Bronchial epithelial cell (primary cell): ENCODE data around the gene UCHL3. TPM values are rescaled to one million over a fixed set of nuclear protein-coding genes. Genes with fewer than 3 reads are reported as not detected.

Source experiments
- DNase-seq: peaks from one replicate; pipeline ENCODE4 v3.0.0-alpha.2; 2010; ENCODE audit warnings: low read depth
- FAIRE-seq: peaks from 2 replicates; lab custom pipeline; 2011; peaks lifted over from hg19 to GRCh38; lab: Jason Lieb, UNC
- H3K27me3 ChIP-seq: 2 replicates; pipeline ENCODE4 v1.5.1; 2011; ENCODE audit warnings: low read length; ENCODE audit not compliant: control insufficient read depth, insufficient read depth
- H3K36me3 ChIP-seq: 2 replicates; pipeline ENCODE4 v1.5.1; 2011; ENCODE audit warnings: low read length; ENCODE audit not compliant: control insufficient read depth, insufficient read depth
- H3K4me3 ChIP-seq: 2 replicates; pipeline ENCODE4 v1.5.1; 2011; ENCODE audit warnings: mild to moderate bottlenecking, low read depth, low read length, control low read depth
- total RNA-seq: library from RNA; depleted of rRNA; stranded (reverse); fragments of >200 nt; gene quantifications from 2 replicates; pipeline ENCODE4 v1.2.1, GENCODE V29; 2014
- TF ChIP-seq, protein P1 (sequence below): IDR thresholded peaks from 2 replicates; pipeline ENCODE4 v1.5.1; 2011; ENCODE audit warnings: mild to moderate bottlenecking, moderate library complexity, low read length, control low read depth, inconsistent platforms; ENCODE audit not compliant: insufficient read depth, severe bottlenecking

UCHL3 gene
- total RNA-seq, 1 donor from 2014 or later = 74.5 TPM

DNA sequence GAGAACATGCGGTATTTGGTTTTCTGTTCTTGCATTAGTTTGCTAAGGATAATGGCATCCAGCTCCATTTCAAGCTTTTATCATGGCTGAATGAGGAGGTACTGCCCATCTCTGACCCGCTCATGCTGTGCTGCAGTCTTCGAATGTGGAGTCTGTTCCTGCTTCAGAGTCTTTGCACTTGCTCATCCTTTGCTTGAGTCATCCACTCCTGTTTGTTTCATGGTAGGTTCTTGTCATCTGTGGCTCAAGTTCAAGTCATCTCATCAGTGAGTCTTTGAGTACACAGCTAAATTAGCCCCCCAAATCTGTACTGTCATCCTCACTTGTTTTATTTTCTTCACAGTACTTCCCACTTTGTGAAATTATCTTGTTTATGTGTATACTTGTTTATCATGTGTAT is 5.4 kb downstream of the UCHL3 start:
- DNase-seq = peak; percentile 52
- no peak overlapping the region for H3K4me3 ChIP-seq
- FAIRE-seq = no peak
- no peaks in the 10 kb centered on the region for H3K27me3 ChIP-seq
- TF ChIP-seq, protein P1, sequence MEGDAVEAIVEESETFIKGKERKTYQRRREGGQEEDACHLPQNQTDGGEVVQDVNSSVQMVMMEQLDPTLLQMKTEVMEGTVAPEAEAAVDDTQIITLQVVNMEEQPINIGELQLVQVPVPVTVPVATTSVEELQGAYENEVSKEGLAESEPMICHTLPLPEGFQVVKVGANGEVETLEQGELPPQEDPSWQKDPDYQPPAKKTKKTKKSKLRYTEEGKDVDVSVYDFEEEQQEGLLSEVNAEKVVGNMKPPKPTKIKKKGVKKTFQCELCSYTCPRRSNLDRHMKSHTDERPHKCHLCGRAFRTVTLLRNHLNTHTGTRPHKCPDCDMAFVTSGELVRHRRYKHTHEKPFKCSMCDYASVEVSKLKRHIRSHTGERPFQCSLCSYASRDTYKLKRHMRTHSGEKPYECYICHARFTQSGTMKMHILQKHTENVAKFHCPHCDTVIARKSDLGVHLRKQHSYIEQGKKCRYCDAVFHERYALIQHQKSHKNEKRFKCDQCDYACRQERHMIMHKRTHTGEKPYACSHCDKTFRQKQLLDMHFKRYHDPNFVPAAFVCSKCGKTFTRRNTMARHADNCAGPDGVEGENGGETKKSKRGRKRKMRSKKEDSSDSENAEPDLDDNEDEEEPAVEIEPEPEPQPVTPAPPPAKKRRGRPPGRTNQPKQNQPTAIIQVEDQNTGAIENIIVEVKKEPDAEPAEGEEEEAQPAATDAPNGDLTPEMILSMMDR = no peak
- peaks cover 4% of the 10 kb centered on the region for H3K36me3 ChIP-seq

DNA sequence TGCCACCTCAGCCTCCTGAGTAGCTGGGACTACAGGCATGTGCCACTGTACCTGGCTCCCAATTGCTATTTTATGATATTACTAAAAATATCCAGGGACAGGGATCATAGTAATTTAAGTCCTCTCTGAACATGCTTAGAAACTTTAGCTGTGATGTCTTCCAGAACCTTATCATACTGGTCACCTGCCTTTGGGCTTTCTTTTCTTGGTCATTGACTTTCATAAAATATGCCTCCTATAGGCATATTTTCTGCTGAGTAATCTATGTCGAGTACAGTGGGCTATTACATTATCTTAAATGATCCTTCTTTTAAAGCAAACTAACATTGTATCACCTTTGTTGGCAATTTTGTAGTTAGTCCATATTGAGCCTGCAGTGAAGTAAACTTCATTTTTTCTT is 6.2 kb downstream of the UCHL3 start:
- Histone ChIP-seq H3K27me3 (no peaks in the 10 kb centered on the region), H3K4me3 (no peak overlapping the region), H3K36me3 (peaks cover 5% of the 10 kb centered on the region)
- DNase-seq (no peak), FAIRE-seq (no peak)
- TF ChIP-seq, protein P1 = no peak

DNA sequence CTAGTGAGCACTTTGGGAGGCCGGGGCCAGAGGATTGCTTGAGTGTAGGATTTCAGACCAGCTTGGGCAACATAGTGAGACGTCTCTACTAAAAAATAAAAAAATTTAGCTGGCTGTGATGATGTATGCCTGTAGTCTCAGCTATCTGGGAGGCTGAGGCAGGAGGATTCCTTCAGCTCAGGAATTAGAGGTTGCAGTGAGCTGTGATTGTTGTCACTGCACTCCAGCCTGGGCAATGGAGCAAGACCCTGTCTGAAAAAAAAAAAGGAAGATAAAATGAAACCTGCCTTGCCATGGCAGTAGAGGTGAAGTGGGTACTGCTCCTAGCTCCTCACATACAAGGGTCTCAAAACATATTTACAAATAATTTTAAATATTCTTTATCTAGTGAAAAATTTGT is 7.4 kb downstream of the UCHL3 start:
- FAIRE-seq = no peak
- Histone ChIP-seq H3K4me3 (no peak overlapping the region), H3K36me3 (peaks cover 7% of the 10 kb centered on the region), H3K27me3 (no peaks in the 10 kb centered on the region)
- no peak for DNase-seq
- TF ChIP-seq, protein P1 = no peak

DNA sequence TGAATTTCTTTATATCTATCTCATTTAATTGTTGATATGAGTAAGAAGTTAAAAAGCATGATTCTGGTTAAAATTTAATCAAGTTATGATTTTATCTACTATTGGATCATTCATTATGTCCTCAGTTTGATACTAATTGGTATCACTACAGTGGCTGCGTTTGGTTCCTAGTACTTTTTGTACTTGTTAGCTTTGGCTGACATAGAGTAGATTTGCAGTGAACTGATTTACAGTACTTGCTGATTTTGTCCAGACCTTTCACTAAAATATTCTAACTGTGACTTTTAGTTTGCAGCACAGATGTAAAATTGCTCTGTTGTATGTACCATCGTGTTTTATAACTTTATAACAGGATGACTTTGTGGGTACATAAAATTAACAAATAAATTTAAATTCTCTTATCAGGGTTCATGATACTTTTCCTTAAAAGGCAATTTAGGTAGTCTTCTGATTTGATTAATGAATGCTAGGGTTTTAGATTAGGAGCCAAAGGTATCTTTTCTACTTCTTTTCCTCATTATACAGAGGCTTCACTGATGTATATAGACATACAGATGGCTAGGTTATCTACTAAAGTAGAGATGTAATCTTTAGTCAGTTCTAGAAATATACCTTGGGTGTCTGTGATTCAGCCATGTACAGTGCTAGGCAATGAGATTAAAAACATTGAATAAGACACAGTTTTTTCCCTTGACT is 8.7 kb downstream of the UCHL3 start:
- FAIRE-seq (no peak), DNase-seq (no peak)
- Histone ChIP-seq H3K27me3 (no peaks in the 10 kb centered on the region), H3K36me3 (peaks cover 7% of the 10 kb centered on the region), H3K4me3 (no peak overlapping the region)
- TF ChIP-seq, protein P1 = no peak

DNA sequence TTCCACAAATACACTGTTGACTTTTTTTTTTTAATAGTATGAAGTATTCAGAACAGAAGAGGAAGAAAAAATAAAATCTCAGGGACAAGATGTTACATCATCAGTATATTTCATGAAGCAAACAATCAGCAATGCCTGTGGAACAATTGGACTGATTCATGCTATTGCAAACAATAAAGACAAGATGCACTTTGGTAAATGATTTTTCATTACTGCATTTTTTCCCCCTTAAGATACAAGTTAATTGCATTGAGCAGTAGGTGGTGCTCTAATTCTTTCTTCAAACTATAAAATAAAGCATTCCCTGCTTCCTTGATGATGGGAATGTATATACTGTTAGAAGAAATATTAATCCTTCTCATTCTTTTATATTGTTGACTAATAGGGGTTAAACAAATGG is 17.1 kb downstream of the UCHL3 start:
- TF ChIP-seq, protein P1 = peak; percentile 14
- H3K27me3 ChIP-seq = no peaks in the 10 kb centered on the region
- peaks cover 1% of the 10 kb centered on the region for H3K36me3 ChIP-seq
- FAIRE-seq (no peak), DNase-seq (peak; percentile 70)
- H3K4me3 ChIP-seq = no peak overlapping the region

DNA sequence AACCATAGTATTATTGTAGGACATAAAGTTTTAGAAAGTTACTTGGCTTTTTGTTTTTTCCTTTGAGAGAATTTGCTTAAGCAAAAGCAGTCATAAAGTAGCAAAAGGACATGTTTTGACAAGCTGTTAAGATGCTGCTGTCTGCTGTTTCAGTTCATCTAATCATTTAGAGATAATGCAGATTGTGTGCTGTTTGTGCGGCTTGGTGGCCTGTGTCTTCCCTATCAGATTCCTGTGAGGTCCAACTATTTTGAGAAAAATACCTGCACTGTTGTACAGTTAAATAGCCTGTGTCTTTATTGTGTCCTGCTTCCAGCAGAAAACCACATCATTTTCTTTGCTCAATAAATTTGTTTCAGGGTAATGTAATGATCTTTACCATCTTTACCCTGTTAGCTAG is 20.0 kb downstream of the UCHL3 start:
- no peak for FAIRE-seq
- Histone ChIP-seq H3K4me3 (no peak overlapping the region), H3K36me3 (peaks cover 6% of the 10 kb centered on the region), H3K27me3 (no peaks in the 10 kb centered on the region)
- TF ChIP-seq, protein P1 = no peak
- no peak for DNase-seq
